GM06990 (cell line): ENCODE measurements around the gene ME2.

Experiments
- DNase-seq: peaks from one replicate; pipeline ENCODE4 v3.0.0-alpha.2; 2011; ENCODE audit not compliant: insufficient read length; ENCODE audit errors: extremely low read depth
- H3K27me3 ChIP-seq: replicated peaks from 2 replicates; pipeline ENCODE4 v1.6.0; 2011; ENCODE audit warnings: low read length; ENCODE audit not compliant: control insufficient read depth, insufficient read depth
- H3K36me3 ChIP-seq: 2 replicates; pipeline ENCODE4 v1.5.1; 2011; ENCODE audit warnings: low read length; ENCODE audit not compliant: control insufficient read depth, insufficient read depth
- H3K4me3 ChIP-seq: replicated peaks from 2 replicates; pipeline ENCODE4 v1.5.1; 2011; ENCODE audit warnings: low read depth, mild to moderate bottlenecking, control low read depth, low read length
- TF ChIP-seq, protein P1 (sequence below): IDR thresholded peaks from 2 replicates; pipeline ENCODE4 v1.5.1; 2011; ENCODE audit warnings: low read length, control low read depth, mild to moderate bottlenecking, inconsistent platforms; ENCODE audit not compliant: insufficient read depth, poor library complexity, severe bottlenecking

ME2 gene

DNA sequence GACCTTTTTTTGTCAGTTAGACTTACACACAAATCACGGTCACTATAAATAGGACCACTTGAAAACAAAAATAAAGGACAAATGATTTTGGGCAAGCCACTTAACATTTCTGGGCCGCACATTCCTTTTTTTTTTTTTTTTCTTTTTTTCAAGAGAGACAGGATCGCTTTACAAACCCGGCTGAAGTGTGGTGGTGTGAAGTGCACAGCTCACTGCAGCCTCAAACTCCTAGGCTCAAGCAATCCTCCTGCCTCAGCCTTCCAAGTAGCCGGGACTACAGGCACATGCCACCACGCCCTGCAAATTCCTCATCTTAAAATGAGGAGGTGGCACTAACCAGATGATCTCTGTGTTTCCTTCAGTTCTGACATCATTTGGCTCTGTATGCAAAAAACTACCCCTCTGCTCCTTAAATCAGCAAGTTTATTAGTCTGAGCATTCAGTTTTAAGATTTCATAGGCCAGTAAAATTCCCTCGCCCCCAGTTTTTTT is 30.8 kb upstream of the ME2 start:
- no peak for DNase-seq
- TF ChIP-seq, protein P1, sequence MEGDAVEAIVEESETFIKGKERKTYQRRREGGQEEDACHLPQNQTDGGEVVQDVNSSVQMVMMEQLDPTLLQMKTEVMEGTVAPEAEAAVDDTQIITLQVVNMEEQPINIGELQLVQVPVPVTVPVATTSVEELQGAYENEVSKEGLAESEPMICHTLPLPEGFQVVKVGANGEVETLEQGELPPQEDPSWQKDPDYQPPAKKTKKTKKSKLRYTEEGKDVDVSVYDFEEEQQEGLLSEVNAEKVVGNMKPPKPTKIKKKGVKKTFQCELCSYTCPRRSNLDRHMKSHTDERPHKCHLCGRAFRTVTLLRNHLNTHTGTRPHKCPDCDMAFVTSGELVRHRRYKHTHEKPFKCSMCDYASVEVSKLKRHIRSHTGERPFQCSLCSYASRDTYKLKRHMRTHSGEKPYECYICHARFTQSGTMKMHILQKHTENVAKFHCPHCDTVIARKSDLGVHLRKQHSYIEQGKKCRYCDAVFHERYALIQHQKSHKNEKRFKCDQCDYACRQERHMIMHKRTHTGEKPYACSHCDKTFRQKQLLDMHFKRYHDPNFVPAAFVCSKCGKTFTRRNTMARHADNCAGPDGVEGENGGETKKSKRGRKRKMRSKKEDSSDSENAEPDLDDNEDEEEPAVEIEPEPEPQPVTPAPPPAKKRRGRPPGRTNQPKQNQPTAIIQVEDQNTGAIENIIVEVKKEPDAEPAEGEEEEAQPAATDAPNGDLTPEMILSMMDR: no peak
- Histone ChIP-seq H3K27me3 (no peaks in the 10 kb centered on the region), H3K36me3 (no peaks in the 10 kb centered on the region), H3K4me3 (no peak overlapping the region)

DNA sequence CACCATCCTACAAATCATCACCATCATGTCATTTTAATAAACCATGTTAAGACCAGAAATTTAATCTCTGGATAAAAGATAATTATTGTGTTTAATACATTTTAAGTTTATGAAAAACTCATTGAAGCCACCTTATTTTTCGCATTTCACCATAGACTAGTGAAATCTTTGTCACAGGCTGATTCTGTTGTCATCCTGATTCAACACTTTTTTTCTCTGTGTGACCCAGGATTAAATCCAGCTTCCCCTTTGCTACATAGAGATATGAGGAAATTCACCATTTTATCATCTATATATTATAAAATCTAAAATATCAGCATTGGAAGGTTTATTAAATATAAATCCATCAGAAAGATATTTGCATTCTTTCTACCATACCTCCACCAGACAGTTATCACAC is 29.9 kb upstream of the ME2 start:
- no peaks in the 10 kb centered on the region for H3K27me3 ChIP-seq
- H3K4me3 ChIP-seq: no peak overlapping the region
- DNase-seq: no peak
- TF ChIP-seq, protein P1: no peak
- no peaks in the 10 kb centered on the region for H3K36me3 ChIP-seq

DNA sequence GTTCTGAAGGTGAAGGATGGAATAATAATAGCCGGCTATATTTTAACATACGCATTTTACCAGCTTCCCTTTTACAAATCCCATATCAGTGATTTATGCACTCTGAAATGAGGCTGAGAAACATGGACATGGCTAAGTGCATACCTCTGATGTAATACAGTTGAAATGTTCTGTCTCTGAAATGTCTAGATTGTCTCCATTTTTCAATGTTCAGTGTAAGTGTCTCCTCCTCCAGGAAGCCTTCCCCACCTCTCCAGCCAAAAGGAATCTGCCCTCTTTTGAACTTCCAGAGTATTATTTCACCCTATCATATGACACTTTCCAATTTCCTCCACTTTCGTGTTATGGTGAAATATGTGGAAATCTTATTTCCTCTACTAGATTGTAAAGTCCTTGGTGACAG is 29.5 kb upstream of the ME2 start:
- DNase-seq: no peak
- no peaks in the 10 kb centered on the region for H3K36me3 ChIP-seq
- H3K27me3 ChIP-seq: no peaks in the 10 kb centered on the region
- H3K4me3 ChIP-seq: no peak overlapping the region
- TF ChIP-seq, protein P1: no peak

DNA sequence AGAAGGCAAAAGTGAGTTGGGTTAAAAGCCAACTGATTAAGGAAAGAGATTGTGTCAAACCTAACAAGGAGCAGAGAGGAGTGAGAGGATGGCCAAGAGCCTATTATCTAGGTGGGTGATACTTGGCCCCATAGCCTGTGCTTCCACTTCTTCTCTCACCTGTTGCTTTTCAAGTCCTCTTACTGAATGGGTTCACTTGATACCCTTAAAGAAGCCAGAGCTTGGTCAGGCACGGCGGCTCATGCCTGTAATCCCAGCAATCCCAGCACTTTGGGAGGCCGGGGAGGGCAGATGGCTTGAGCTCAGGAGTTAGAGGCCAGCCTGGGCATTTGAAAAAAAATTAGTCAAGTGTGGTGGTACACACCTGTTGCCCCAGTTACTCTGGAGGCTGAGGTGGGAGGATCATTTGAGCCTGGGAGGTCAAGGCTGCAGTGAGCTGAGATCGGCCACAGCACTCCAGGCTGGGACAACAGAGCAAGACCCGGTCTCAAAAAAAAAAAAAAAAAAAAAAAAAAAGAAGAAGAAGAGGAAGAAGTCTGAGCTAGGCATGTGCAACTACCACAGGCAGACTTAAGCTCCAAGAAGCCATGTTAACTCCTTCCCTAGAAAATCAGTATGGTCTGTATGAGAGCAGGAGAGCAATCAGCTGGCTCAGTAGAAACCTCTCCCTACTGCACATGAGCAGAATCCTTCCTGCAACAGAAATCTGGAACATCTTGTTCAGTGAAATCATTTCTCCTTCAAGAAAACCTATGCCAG is 28.4 kb upstream of the ME2 start:
- no peak for DNase-seq
- H3K27me3 ChIP-seq: no peaks in the 10 kb centered on the region
- no peaks in the 10 kb centered on the region for H3K36me3 ChIP-seq
- H3K4me3 ChIP-seq: no peak overlapping the region
- TF ChIP-seq, protein P1: no peak

DNA sequence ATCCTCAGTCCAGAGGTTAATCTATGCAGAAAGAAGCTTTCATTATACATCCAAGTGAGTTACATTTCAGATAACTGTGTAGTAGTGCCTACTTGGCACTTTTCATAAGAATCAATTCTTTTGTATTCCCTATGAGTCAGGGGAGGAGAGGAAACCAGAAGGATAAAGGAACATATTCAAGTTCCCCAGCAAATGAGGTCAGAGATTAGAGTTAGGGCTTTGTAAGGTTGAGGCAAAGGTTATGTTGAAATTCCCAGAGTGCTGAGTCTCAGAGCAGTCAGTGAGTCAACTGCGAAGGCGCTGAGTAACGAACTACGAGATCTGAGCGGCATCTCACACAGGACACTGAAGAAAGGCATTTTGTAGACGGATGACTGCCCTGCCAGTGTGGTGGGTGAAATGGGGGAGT is 25.1 kb upstream of the ME2 start:
- DNase-seq: no peak
- H3K27me3 ChIP-seq: no peaks in the 10 kb centered on the region
- TF ChIP-seq, protein P1: no peak
- H3K4me3 ChIP-seq: no peak overlapping the region
- H3K36me3 ChIP-seq: no peaks in the 10 kb centered on the region
